Measurements from ENCODE around the gene CD84. TPM values are rescaled to one million over a fixed set of nuclear protein-coding genes. Genes with fewer than 3 reads are reported as not detected.
A peak's percentile ranks its signal among the peaks of the same experiment; 100 is the strongest.
"Not testable (repeated sequence)": the region's sequence is repeated elsewhere in the genome, so short reads cannot be mapped to it uniquely, and the experiment has no call there.

Gene CD84
- total RNA-seq, 1 donor from 2014 or later, result not detected

- DNase-seq (ENCODE audit: low read depth in 2 of 2), result no peak
Measured at GRCh38 chr1:160575112-160575664, 4.1 kb downstream of the CD84 start.

- no peak for DNase-seq (ENCODE audit: low read depth in 2 of 2)
Measured at GRCh38 chr1:160570840-160571239, 8.5 kb downstream of the CD84 start.

GRCh38 chr1:160569806-160570205 is 9.5 kb downstream of the CD84 start:
- DNase-seq (ENCODE audit: low read depth in 2 of 2), result no peak

- DNase-seq (ENCODE audit: low read depth in 2 of 2), result no peak
Measured at GRCh38 chr1:160567858-160568682, 11.2 kb downstream of the CD84 start.

- DNase-seq (ENCODE audit: low read depth in 2 of 2), result no peak
Measured at GRCh38 chr1:160567341-160567740, 12.0 kb downstream of the CD84 start.

GRCh38 chr1:160565564-160565963 is 13.7 kb downstream of the CD84 start:
- DNase-seq (ENCODE audit: low read depth in 2 of 2), result no peak

GRCh38 chr1:160563230-160563629 is 16.1 kb downstream of the CD84 start:
- DNase-seq (ENCODE audit: low read depth in 2 of 2), result not testable (repeated sequence)

- DNase-seq (ENCODE audit: low read depth in 2 of 2), result not testable (repeated sequence)
Measured at GRCh38 chr1:160562745-160563144, 16.6 kb downstream of the CD84 start.

- DNase-seq (ENCODE audit: low read depth in 2 of 2), result no peak
Measured at GRCh38 chr1:160560806-160561205, 18.5 kb downstream of the CD84 start.

- DNase-seq (ENCODE audit: low read depth in 2 of 2), result no peak
Measured at GRCh38 chr1:160560045-160560705, 19.1 kb downstream of the CD84 start.

- DNase-seq (ENCODE audit: low read depth in 2 of 2), result not testable (repeated sequence)
Measured at GRCh38 chr1:160559437-160559836, 19.9 kb downstream of the CD84 start.

- no peak for DNase-seq (ENCODE audit: low read depth in 2 of 2)
Measured at GRCh38 chr1:160558660-160559380, 20.5 kb downstream of the CD84 start.

GRCh38 chr1:160553778-160554177 is 25.5 kb downstream of the CD84 start:
- no peak for DNase-seq (ENCODE audit: low read depth in 2 of 2)

- no peak for DNase-seq (ENCODE audit: low read depth in 2 of 2)
Measured at GRCh38 chr1:160552425-160552824, 26.9 kb downstream of the CD84 start.

- no peak for DNase-seq (ENCODE audit: low read depth in 2 of 2)
Measured at GRCh38 chr1:160550572-160551034, 28.7 kb downstream of the CD84 start.

- no peak for DNase-seq (ENCODE audit: low read depth in 2 of 2)
Measured at GRCh38 chr1:160549665-160550006, 29.7 kb downstream of the CD84 start.

- DNase-seq (ENCODE audit: low read depth in 2 of 2), result no peak
Measured at GRCh38 chr1:160548960-160549664, 30.2 kb downstream of the CD84 start.

GRCh38 chr1:160548183-160548582 is 31.1 kb downstream of the CD84 start:
- DNase-seq (ENCODE audit: low read depth in 2 of 2), result no peak

- DNase-seq (ENCODE audit: low read depth in 2 of 2), result no peak
Measured at GRCh38 chr1:160547422-160547821, 31.9 kb downstream of the CD84 start.

- DNase-seq (ENCODE audit: low read depth in 2 of 2), result no peak
Measured at GRCh38 chr1:160546942-160547341, 32.4 kb downstream of the CD84 start.

GRCh38 chr1:160544647-160545046 is 34.6 kb downstream of the CD84 start:
- peak; percentile 3 to 13 for DNase-seq (ENCODE audit: low read depth in 2 of 2)

Measured in dermis microvascular lymphatic vessel endothelial cell (primary cell).